Activated naive CD8-positive, alpha-beta T cell treated with anti-CD3 and anti-CD28 coated beads, Interleukin-2, amount 50 U/mL, for 24 hours (primary cell): ENCODE data around the gene SLC16A6.
"Not testable (repeated sequence)": the region's sequence is repeated elsewhere in the genome, so short reads cannot be mapped to it uniquely, and the experiment has no call there.

Experiments
- ATAC-seq: fragments of 150-1000 bp; cut with Tn5 transposase; one replicate; pipeline ENCODE4 v1.10.0; 2021
- DNase-seq: peaks from one replicate; pipeline ENCODE4 v3.0.0; 2021
- H3K27ac Mint-ChIP-seq: one replicate; pipeline ENCODE4 v1.8.0; 2021; ENCODE audit warnings: mild to moderate bottlenecking, mixed read lengths
- H3K27me3 Mint-ChIP-seq: one replicate; pipeline ENCODE4 v1.8.0; 2021; ENCODE audit warnings: mixed read lengths
- H3K36me3 Mint-ChIP-seq: one replicate; pipeline ENCODE4 v1.8.0; 2021; ENCODE audit warnings: low read depth, mixed read lengths
- H3K4me1 Mint-ChIP-seq: one replicate; pipeline ENCODE4 v1.8.0; 2021; ENCODE audit warnings: mixed read lengths
- H3K4me3 Mint-ChIP-seq: one replicate; pipeline ENCODE4 v1.8.0; 2021; ENCODE audit warnings: mild to moderate bottlenecking, moderate library complexity, mixed read lengths
- H3K9me3 Mint-ChIP-seq: one replicate; pipeline ENCODE4 v1.8.0; 2021; ENCODE audit warnings: mixed read lengths

Gene SLC16A6

GRCh38 chr17:68319410-68320162 lies 28.7 kb upstream of the SLC16A6 start:
- H3K36me3 Mint-ChIP-seq = no peaks in the 10 kb centered on the region
- H3K27me3 Mint-ChIP-seq = no peaks in the 10 kb centered on the region
- DNase-seq (no peak), ATAC-seq (no peak)
- H3K9me3 Mint-ChIP-seq = peaks cover 4% of the 10 kb centered on the region
- no peak overlapping the region for H3K4me3 Mint-ChIP-seq
- H3K4me1 Mint-ChIP-seq = peaks cover 33% of the 10 kb centered on the region
- H3K27ac Mint-ChIP-seq = no peak overlapping the region

GRCh38 chr17:68318103-68318991 lies 27.4 kb upstream of the SLC16A6 start:
- peaks cover 37% of the 10 kb centered on the region for H3K4me1 Mint-ChIP-seq
- ATAC-seq = no peak
- H3K36me3 Mint-ChIP-seq = no peaks in the 10 kb centered on the region
- H3K27me3 Mint-ChIP-seq = no peaks in the 10 kb centered on the region
- no peak overlapping the region for H3K4me3 Mint-ChIP-seq
- peaks cover 4% of the 10 kb centered on the region for H3K9me3 Mint-ChIP-seq
- DNase-seq = no peak
- no peak overlapping the region for H3K27ac Mint-ChIP-seq

GRCh38 chr17:68317458-68317857 lies 26.5 kb upstream of the SLC16A6 start:
- Mint-ChIP-seq H3K27ac (no peak overlapping the region), H3K27me3 (no peaks in the 10 kb centered on the region), H3K36me3 (no peaks in the 10 kb centered on the region), H3K4me1 (peaks cover 45% of the 10 kb centered on the region), H3K4me3 (no peak overlapping the region), H3K9me3 (peaks cover 4% of the 10 kb centered on the region)
- ATAC-seq (no peak), DNase-seq (no peak)

DNA sequence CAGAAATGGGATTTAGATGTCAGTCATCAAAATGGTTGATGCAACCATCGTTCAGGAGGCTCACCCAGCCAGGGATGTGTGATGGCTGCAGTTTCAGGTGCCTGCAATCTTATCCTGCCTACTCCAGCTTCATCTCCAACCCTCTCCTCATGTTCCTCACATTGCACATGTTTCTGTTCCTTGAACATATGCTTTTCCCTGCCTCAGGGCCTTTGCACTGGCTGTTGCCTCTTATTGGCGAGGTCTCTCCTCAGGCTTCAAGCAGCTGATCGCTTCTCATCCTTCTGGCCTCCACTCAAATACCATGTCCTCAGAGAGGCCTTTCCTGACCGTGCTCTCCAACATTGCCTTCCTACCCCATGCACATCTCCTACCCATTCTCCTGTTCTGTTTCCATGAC lies 25.0 kb upstream of the SLC16A6 start:
- ATAC-seq (no peak), DNase-seq (no peak)
- H3K27me3 Mint-ChIP-seq = no peaks in the 10 kb centered on the region
- H3K4me3 Mint-ChIP-seq = no peak overlapping the region
- peaks cover 57% of the 10 kb centered on the region for H3K4me1 Mint-ChIP-seq
- H3K9me3 Mint-ChIP-seq = peaks cover 4% of the 10 kb centered on the region
- no peak overlapping the region for H3K27ac Mint-ChIP-seq
- no peaks in the 10 kb centered on the region for H3K36me3 Mint-ChIP-seq

- H3K27me3 Mint-ChIP-seq = no peaks in the 10 kb centered on the region
- no peak overlapping the region for H3K27ac Mint-ChIP-seq
- ATAC-seq (no peak), DNase-seq (no peak)
- H3K36me3 Mint-ChIP-seq = no peaks in the 10 kb centered on the region
- H3K4me1 Mint-ChIP-seq = peaks cover 66% of the 10 kb centered on the region
- H3K9me3 Mint-ChIP-seq = peaks cover 4% of the 10 kb centered on the region
- no peak overlapping the region for H3K4me3 Mint-ChIP-seq
Measured at GRCh38 chr17:68314916-68315535, 24.1 kb upstream of the SLC16A6 start.

GRCh38 chr17:68310152-68310551 lies 19.2 kb upstream of the SLC16A6 start:
- DNase-seq (peak; percentile 47), ATAC-seq (peak; percentile 86)
- H3K36me3 Mint-ChIP-seq = peaks cover 7% of the 10 kb centered on the region
- H3K4me1 Mint-ChIP-seq = peaks cover 54% of the 10 kb centered on the region
- H3K4me3 Mint-ChIP-seq = no peak overlapping the region
- no peaks in the 10 kb centered on the region for H3K9me3 Mint-ChIP-seq
- no peak overlapping the region for H3K27ac Mint-ChIP-seq
- no peaks in the 10 kb centered on the region for H3K27me3 Mint-ChIP-seq

DNA sequence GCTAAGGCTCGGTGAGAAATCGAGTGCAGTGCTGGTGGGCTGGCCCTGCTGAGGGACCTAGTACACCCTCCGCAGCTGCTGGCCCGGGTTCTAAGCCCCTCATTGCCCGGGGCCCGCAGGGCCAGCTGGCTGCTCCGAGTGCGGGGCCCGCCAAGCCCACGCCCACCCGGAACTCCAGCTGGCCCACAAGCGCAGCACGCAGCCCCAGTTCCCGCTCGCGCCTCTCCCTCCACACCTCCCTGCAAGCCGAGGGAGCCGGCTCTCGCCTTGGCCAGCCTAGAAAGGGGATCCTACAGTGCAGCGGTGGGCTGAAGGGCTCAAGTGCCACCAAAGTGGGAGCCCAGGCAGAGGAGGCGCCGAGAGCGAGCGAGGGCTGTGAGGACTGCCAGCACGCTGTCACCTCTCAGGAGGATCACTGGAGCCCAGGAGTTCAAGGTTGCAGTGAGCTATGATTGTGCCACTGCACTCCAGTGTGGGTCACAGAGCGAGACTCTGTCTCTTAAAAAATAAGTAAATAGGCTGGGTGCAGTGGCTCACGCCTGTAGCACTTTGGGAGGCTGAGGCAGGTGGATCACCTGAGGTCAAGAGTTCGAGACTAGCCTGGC lies 18.2 kb upstream of the SLC16A6 start:
- H3K27ac Mint-ChIP-seq, ATAC-seq, DNase-seq, H3K9me3 Mint-ChIP-seq, H3K36me3 Mint-ChIP-seq, H3K4me3 Mint-ChIP-seq, H3K27me3 Mint-ChIP-seq: not testable (repeated sequence)
- peaks cover 47% of the 10 kb centered on the region for H3K4me1 Mint-ChIP-seq

DNA sequence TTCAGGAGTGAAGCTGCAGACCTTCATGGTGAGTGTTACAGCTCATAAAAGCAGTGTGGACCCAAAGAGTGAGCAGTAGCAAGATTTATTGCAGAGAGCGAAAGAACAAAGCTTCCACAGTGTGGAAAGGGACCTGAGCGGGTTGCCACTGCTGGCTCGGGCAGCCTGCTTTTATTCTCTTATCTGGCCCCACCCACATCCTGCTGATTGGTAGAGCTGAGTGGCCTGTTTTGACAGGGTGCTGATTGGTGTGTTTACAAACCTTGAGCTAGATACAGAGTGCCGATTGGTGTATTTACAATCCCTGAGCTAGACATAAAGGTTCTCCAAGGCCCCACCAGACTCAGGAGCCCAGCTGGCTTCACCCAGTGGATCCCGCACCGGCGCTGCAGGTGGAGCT lies 17.6 kb upstream of the SLC16A6 start:
- H3K9me3 Mint-ChIP-seq, H3K4me3 Mint-ChIP-seq, ATAC-seq, H3K27ac Mint-ChIP-seq, DNase-seq, H3K36me3 Mint-ChIP-seq, H3K27me3 Mint-ChIP-seq: not testable (repeated sequence)
- peaks cover 42% of the 10 kb centered on the region for H3K4me1 Mint-ChIP-seq

- Mint-ChIP-seq H3K4me3 (no peak overlapping the region), H3K4me1 (peaks cover 33% of the 10 kb centered on the region), H3K27me3 (no peaks in the 10 kb centered on the region), H3K27ac (no peak overlapping the region), H3K9me3 (no peaks in the 10 kb centered on the region), H3K36me3 (peaks cover 7% of the 10 kb centered on the region)
- ATAC-seq (no peak), DNase-seq (no peak)
Measured at GRCh38 chr17:68307443-68307842, 16.5 kb upstream of the SLC16A6 start.

DNA sequence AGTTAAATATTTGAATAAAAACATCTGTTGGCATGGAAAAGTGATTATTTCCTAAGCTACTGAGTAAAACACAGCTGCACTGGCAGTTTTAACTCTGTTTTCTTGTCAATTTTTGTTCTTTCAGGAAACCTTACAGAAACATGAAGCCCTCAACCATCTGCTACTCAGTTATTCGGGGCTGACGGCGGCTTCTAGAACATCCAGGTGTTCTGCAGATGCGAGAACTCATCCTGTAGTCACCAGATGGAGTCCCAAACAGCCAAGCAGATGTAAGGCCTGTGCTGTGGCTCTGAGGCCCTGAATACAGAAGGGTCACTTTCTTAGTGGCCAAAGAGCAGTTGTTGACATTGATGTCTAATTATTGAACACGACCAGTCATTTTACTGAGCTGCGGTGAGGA lies 15.9 kb upstream of the SLC16A6 start:
- no peak for ATAC-seq
- Mint-ChIP-seq H3K4me3 (no peak overlapping the region), H3K4me1 (peaks cover 27% of the 10 kb centered on the region), H3K27ac (no peak overlapping the region), H3K36me3 (peaks cover 7% of the 10 kb centered on the region), H3K9me3 (no peaks in the 10 kb centered on the region), H3K27me3 (no peaks in the 10 kb centered on the region)
- no peak for DNase-seq

DNA sequence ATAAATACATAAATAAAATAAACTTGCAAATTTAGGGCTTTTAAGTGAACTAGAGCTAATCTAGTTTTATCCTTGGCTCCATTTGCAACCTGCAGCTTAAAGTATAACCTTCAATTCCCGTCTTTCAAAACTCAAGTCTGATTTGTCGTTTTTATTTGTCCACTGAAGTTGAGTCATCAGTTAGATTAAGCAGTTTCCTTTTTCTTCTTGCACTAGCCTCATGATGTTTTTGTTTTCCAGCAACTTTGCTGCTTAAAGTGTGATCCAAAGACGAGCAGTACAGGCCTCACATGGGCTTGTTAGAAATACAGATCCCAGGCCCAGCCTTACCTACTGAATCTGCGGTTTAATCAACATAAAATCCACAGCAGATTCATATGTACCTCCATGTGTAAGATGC lies 14.2 kb upstream of the SLC16A6 start:
- no peaks in the 10 kb centered on the region for H3K27me3 Mint-ChIP-seq
- peaks cover 7% of the 10 kb centered on the region for H3K36me3 Mint-ChIP-seq
- H3K9me3 Mint-ChIP-seq = no peaks in the 10 kb centered on the region
- H3K27ac Mint-ChIP-seq = no peak overlapping the region
- H3K4me1 Mint-ChIP-seq = peaks cover 12% of the 10 kb centered on the region
- no peak for ATAC-seq
- no peak overlapping the region for H3K4me3 Mint-ChIP-seq
- DNase-seq = no peak

- Mint-ChIP-seq H3K36me3 (peaks cover 7% of the 10 kb centered on the region), H3K4me3 (no peak overlapping the region), H3K27ac (no peak overlapping the region), H3K9me3 (no peaks in the 10 kb centered on the region), H3K4me1 (peaks cover 8% of the 10 kb centered on the region), H3K27me3 (no peaks in the 10 kb centered on the region)
- DNase-seq (no peak), ATAC-seq (no peak)
Measured at GRCh38 chr17:68304706-68305105, 13.8 kb upstream of the SLC16A6 start.

GRCh38 chr17:68302666-68303065 lies 11.7 kb upstream of the SLC16A6 start:
- no peak overlapping the region for H3K4me3 Mint-ChIP-seq
- H3K27ac Mint-ChIP-seq = no peak overlapping the region
- peaks cover 16% of the 10 kb centered on the region for H3K4me1 Mint-ChIP-seq
- ATAC-seq (no peak), DNase-seq (no peak)
- no peaks in the 10 kb centered on the region for H3K9me3 Mint-ChIP-seq
- H3K36me3 Mint-ChIP-seq = peaks cover 2% of the 10 kb centered on the region
- H3K27me3 Mint-ChIP-seq = no peaks in the 10 kb centered on the region

- H3K27ac Mint-ChIP-seq = no peak overlapping the region
- no peak overlapping the region for H3K4me3 Mint-ChIP-seq
- no peak for ATAC-seq
- H3K9me3 Mint-ChIP-seq = no peaks in the 10 kb centered on the region
- no peak for DNase-seq
- peaks cover 1% of the 10 kb centered on the region for H3K36me3 Mint-ChIP-seq
- H3K4me1 Mint-ChIP-seq = peaks cover 15% of the 10 kb centered on the region
- H3K27me3 Mint-ChIP-seq = no peaks in the 10 kb centered on the region
Measured at GRCh38 chr17:68302066-68302564, 11.2 kb upstream of the SLC16A6 start.
